SK-N-SH (cell line): ENCODE results near the gene PEX16. TPM values are rescaled to one million over a fixed set of nuclear protein-coding genes. Genes with fewer than 3 reads are reported as not detected.

ENCODE experiments used
- CTCF ChIA-PET: fragments of 300-600, 350-600 bp; formaldehyde crosslinking; extraction: SDS; loops from one replicate; lab custom pipeline; 2021; lab: Yijun Ruan, JAX
- POLR2A ChIA-PET: fragments of 350-600 bp; sonication (Branson Sonifier 250); formaldehyde crosslinking; extraction: SDS; loops from one replicate; lab custom pipeline; 2020; ENCODE audit warnings: antibody characterized with exemption, inconsistent platforms; lab: Yijun Ruan, JAX
- DNase-seq: peaks from one replicate; pipeline ENCODE4 v3.0.0; 2012
- H2AFZ ChIP-seq: fragments of 200-600 bp; sonication (generic); 2 replicates; pipeline ENCODE4 v1.8.1; 2016; ENCODE audit warnings: antibody characterized with exemption, mild to moderate bottlenecking, low read depth
- H3F3A ChIP-seq: fragments of 200-600 bp; sonication (generic); replicated peaks from 2 replicates; pipeline ENCODE3; 2016; ENCODE audit warnings: antibody characterized with exemption, mild to moderate bottlenecking; ENCODE audit not compliant: insufficient read depth
- H3K27ac ChIP-seq, 2 experiments: fragments of 200-500 bp in 1 of 2; fragments of 200-600 bp in 1 of 2; sonication (Bioruptor generic) in 1 of 2; sonication (generic), shearing (Covaris generic) in 1 of 2; 2 replicates each; pipeline versions ENCODE4 v1.5.1 to v1.6.1; 2014 to 2016; ENCODE audit warnings: low read depth in 2 of 2, inconsistent platforms in 1 of 2, low read length in 1 of 2, mild to moderate bottlenecking in 1 of 2, mixed read lengths in 1 of 2
- H3K27me3 ChIP-seq: fragments of 200-600 bp; sonication (generic), shearing (Covaris generic); 2 replicates; pipeline ENCODE4 v1.6.1; 2016; ENCODE audit warnings: mixed run types; ENCODE audit not compliant: insufficient read depth
- H3K36me3 ChIP-seq, 2 experiments: fragments of 200-500 bp in 1 of 2; fragments of 200-600 bp in 1 of 2; sonication (Bioruptor generic) in 1 of 2; sonication (generic) in 1 of 2; replicated peaks in 1 of 2; 2 replicates each; pipeline versions ENCODE3 to v1.5.1; 2014 to 2016; ENCODE audit warnings: low read length in 1 of 2, mild to moderate bottlenecking in 1 of 2; ENCODE audit not compliant: insufficient read depth in 2 of 2, control insufficient read depth in 1 of 2
- H3K4me1 ChIP-seq, 2 experiments: fragments of 200-500 bp in 1 of 2; fragments of 200-600 bp in 1 of 2; sonication (Bioruptor generic) in 1 of 2; sonication (generic), shearing (Covaris generic) in 1 of 2; 2 replicates each; pipeline versions ENCODE4 v1.5.1 to v1.6.1; 2014 to 2016; ENCODE audit warnings: low read depth in 1 of 2, low read length in 1 of 2, mixed run types in 1 of 2; ENCODE audit not compliant: insufficient read depth in 2 of 2, control insufficient read depth in 1 of 2
- H3K4me2 ChIP-seq: fragments of 200-600 bp; sonication (generic), shearing (Covaris generic); 2 replicates; pipeline ENCODE4 v1.6.1; 2017; ENCODE audit warnings: mixed run types
- H3K4me3 ChIP-seq, 2 experiments: fragments of 200-500 bp in 1 of 2; fragments of 200-600 bp in 1 of 2; sonication (Bioruptor generic) in 1 of 2; sonication (generic), shearing (Covaris generic) in 1 of 2; 2 replicates each; pipeline versions ENCODE4 v1.5.1 to v1.8.1; 2014 to 2016; ENCODE audit warnings: low read depth in 2 of 2, inconsistent platforms in 1 of 2, low read length in 1 of 2, mild to moderate bottlenecking in 1 of 2, mixed read lengths in 1 of 2, moderate library complexity in 1 of 2
- H3K79me2 ChIP-seq: fragments of 200-600 bp; sonication (generic); 2 replicates; pipeline ENCODE4 v1.8.1; 2017; ENCODE audit warnings: mild to moderate bottlenecking; ENCODE audit not compliant: insufficient read depth
- H3K9ac ChIP-seq: fragments of 200-600 bp; sonication (generic); 2 replicates; pipeline ENCODE4 v1.6.1; 2017; ENCODE audit warnings: mixed run types
- H3K9me2 ChIP-seq: fragments of 200-600 bp; sonication (generic); 2 replicates; pipeline ENCODE4 v1.6.1; 2017; ENCODE audit warnings: mixed run types
- H3K9me3 ChIP-seq: fragments of 200-600 bp; sonication (generic); 2 replicates; pipeline ENCODE4 v1.6.1; 2017; ENCODE audit warnings: mixed run types, mild to moderate bottlenecking, moderate library complexity
- H4K20me1 ChIP-seq: fragments of 200-600 bp; sonication (generic); 2 replicates; pipeline ENCODE4 v1.6.1; 2017; ENCODE audit warnings: mild to moderate bottlenecking, mixed run types; ENCODE audit not compliant: insufficient read depth
- CHD2 ChIP-seq: fragments of 150-350 bp; IDR thresholded peaks from 2 replicates; pipeline ENCODE4 v1.6.1; 2018; ENCODE audit warnings: low read length; ENCODE audit not compliant: partially characterized antibody
- EP300 ChIP-seq, 2 experiments: IDR thresholded peaks; 2 replicates each; pipeline versions ENCODE4 v1.4.0 to v1.6.1; 2012; ENCODE audit warnings: borderline replicate concordance in 1 of 2, low read depth in 1 of 2, low read length in 1 of 2
- EZH2phosphoT487 ChIP-seq: fragments of 200-600 bp; sonication (generic); IDR thresholded peaks from 2 replicates; pipeline ENCODE4 v1.6.1; 2017; ENCODE audit warnings: low read depth, mixed run types, mild to moderate bottlenecking, antibody characterized with exemption, moderate library complexity, borderline replicate concordance
- FOSL2 ChIP-seq: IDR thresholded peaks from 2 replicates; pipeline ENCODE4 v1.4.0; 2012; ENCODE audit warnings: low read depth, mild to moderate bottlenecking, moderate library complexity, borderline replicate concordance
- FOXJ3 ChIP-seq: sonication (generic); formaldehyde crosslinking; IDR thresholded peaks from 2 replicates; pipeline ENCODE4 v1.5.1; 2020; ENCODE audit warnings: mild to moderate bottlenecking, missing genetic modification reagents
- FOXM1 ChIP-seq: IDR thresholded peaks from 2 replicates; pipeline ENCODE4 v1.4.0; 2012; ENCODE audit warnings: low read depth, mild to moderate bottlenecking
- GABPA ChIP-seq: IDR thresholded peaks from 2 replicates; pipeline ENCODE4 v1.4.0; 2012; ENCODE audit warnings: low read depth, mild to moderate bottlenecking
- GATA2 ChIP-seq: sonication (generic); formaldehyde crosslinking; IDR thresholded peaks from 2 replicates; pipeline ENCODE4 v1.5.0; 2020; ENCODE audit warnings: mild to moderate bottlenecking, missing genetic modification reagents
- MXI1 ChIP-seq: IDR thresholded peaks from 2 replicates; pipeline ENCODE4 v1.6.1; 2012; ENCODE audit warnings: mild to moderate bottlenecking, low read depth, low read length, improper control_type of control experiment
- POLR2AphosphoS5 ChIP-seq: IDR thresholded peaks from 2 replicates; pipeline ENCODE4 v1.6.1; 2012; ENCODE audit warnings: low read depth, low read length
- RFX5 ChIP-seq: IDR thresholded peaks from 2 replicates; pipeline ENCODE4 v1.6.1; 2012; ENCODE audit warnings: mild to moderate bottlenecking, improper control_type of control experiment, low read length
- SIN3A ChIP-seq: IDR thresholded peaks from 2 replicates; pipeline ENCODE4 v1.6.1; 2012; ENCODE audit warnings: low read depth, mild to moderate bottlenecking, low read length, moderate library complexity, borderline replicate concordance
- SMC3 ChIP-seq: IDR thresholded peaks from 2 replicates; pipeline ENCODE4 v1.6.1; 2012; ENCODE audit warnings: low read depth, low read length, improper control_type of control experiment
- TAF1 ChIP-seq: IDR thresholded peaks from 2 replicates; pipeline ENCODE4 v1.6.1; 2012; ENCODE audit warnings: low read depth, mild to moderate bottlenecking, low read length, moderate library complexity, borderline replicate concordance
- TCF12 ChIP-seq: IDR thresholded peaks from 2 replicates; pipeline ENCODE4 v1.4.0; 2012
- TEAD4 ChIP-seq: IDR thresholded peaks from 2 replicates; pipeline ENCODE4 v1.4.0; 2012; ENCODE audit warnings: mild to moderate bottlenecking, borderline replicate concordance; ENCODE audit not compliant: insufficient read depth
- WGBS: methylation state at CpG from one replicate; pipeline ENCODE4 v1.1.6; 2017; ENCODE audit warnings: low lambda C conversion rate; 5-methylcytosine and 5-hydroxymethylcytosine counted together
- polyA plus RNA-seq, 3 experiments: library from polyadenylated mRNA; depleted of rRNA; stranded (reverse); fragments of >200 nt; gene quantifications; 2 replicates each; pipeline ENCODE4 v1.2.3, GENCODE V29; 2012
- TF ChIP-seq, protein P1 (sequence below): IDR thresholded peaks from 2 replicates; pipeline ENCODE4 v1.4.0; 2012; ENCODE audit warnings: low read depth, borderline replicate concordance
- TF ChIP-seq, protein P2 (sequence below): fragments of 150-350 bp; IDR thresholded peaks from 2 replicates; pipeline ENCODE4 v1.6.1; 2017; ENCODE audit warnings: antibody characterized with exemption, low read length, low read depth, borderline replicate concordance
- TF ChIP-seq, protein P3 (sequence below): IDR thresholded peaks from 2 replicates; pipeline ENCODE4 v1.4.0; 2012; ENCODE audit warnings: low read depth, borderline replicate concordance
- TF ChIP-seq, protein P4 (sequence below): IDR thresholded peaks from 2 replicates; pipeline ENCODE4 v1.4.0; 2012; ENCODE audit warnings: low read depth

The PEX16 gene
- polyA plus RNA-seq, 1 of the 3 experiments (the other 2 are of a cell fraction), result 46.4 TPM

DNA sequence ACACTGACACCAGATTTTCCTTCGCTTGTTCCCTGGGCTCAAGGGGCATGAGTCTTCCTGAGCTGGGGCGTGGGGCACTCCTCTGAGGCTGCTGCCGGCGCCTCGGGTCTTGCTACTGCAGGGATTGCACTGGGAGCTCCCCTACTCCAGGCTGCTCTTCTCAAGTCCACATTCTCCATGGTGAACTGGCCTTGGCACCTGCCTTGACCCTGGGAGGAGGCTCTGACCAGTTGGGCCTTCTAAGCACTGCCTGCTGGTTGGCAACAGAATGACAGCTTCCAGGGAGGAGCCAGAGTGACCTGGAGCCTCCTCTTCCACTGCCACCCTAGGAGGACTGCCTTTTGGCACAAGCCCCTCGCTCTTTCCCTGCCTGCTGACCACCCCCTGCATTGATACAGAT is 20.1 kb downstream of the PEX16 start:
- CTCF ChIA-PET, result interaction anchor here (1.0 to 4.6 kb wide), 8 partner anchors 10 to 223 kb away, joined by 3 to 31 read pairs (median 6); partner anchors contain the start of gene PHF21A
- POLR2A ChIA-PET, result no interaction called here
- TF ChIP-seq SIN3A (no peak), TCF12 (no peak), FOXJ3 (CRISPR knock-in tag) (no peak), GABPA (no peak), EP300 (IDR thresholded peaks at IDR 0.05; ENCODE audit: borderline replicate concordance in 1 of 2, low read depth in 1 of 2, low read length in 1 of 2) (no peak), FOXM1 (no peak), GATA2 (CRISPR knock-in tag) (no peak), TAF1 (no peak), RFX5 (no peak)
- TF ChIP-seq, protein P1, sequence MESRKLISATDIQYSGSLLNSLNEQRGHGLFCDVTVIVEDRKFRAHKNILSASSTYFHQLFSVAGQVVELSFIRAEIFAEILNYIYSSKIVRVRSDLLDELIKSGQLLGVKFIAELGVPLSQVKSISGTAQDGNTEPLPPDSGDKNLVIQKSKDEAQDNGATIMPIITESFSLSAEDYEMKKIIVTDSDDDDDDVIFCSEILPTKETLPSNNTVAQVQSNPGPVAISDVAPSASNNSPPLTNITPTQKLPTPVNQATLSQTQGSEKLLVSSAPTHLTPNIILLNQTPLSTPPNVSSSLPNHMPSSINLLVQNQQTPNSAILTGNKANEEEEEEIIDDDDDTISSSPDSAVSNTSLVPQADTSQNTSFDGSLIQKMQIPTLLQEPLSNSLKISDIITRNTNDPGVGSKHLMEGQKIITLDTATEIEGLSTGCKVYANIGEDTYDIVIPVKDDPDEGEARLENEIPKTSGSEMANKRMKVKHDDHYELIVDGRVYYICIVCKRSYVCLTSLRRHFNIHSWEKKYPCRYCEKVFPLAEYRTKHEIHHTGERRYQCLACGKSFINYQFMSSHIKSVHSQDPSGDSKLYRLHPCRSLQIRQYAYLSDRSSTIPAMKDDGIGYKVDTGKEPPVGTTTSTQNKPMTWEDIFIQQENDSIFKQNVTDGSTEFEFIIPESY, result no peak
- TF ChIP-seq, protein P2, sequence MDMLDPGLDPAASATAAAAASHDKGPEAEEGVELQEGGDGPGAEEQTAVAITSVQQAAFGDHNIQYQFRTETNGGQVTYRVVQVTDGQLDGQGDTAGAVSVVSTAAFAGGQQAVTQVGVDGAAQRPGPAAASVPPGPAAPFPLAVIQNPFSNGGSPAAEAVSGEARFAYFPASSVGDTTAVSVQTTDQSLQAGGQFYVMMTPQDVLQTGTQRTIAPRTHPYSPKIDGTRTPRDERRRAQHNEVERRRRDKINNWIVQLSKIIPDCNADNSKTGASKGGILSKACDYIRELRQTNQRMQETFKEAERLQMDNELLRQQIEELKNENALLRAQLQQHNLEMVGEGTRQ, result no peak
- TF ChIP-seq, all 33 proteins: peak for 0
- Histone ChIP-seq H3K4me2 (no peak overlapping the region), H3K27ac (no peak overlapping the region), H3K36me3 (no peaks in the 10 kb centered on the region), H3K9ac (no peak overlapping the region), H3K4me1 (peaks cover 11 to 45% of the 10 kb centered on the region in 2 experiments; a peak in 2 of 4 replicates), H3K9me3 (no peaks in the 10 kb centered on the region), H2AFZ (no peak overlapping the region), H4K20me1 (peaks cover 9% of the 10 kb centered on the region; the same call in 1 of the 2 replicates), H3K9me2 (no peaks in the 10 kb centered on the region), H3F3A (no peaks in the 10 kb centered on the region), H3K4me3 (no peak overlapping the region), H3K27me3 (no peaks in the 10 kb centered on the region), H3K79me2 (no peaks in the 10 kb centered on the region)
- DNase-seq, result peak; percentile 33
- WGBS, result 76% methylated on average over 2 of the region's 6 CpGs

DNA sequence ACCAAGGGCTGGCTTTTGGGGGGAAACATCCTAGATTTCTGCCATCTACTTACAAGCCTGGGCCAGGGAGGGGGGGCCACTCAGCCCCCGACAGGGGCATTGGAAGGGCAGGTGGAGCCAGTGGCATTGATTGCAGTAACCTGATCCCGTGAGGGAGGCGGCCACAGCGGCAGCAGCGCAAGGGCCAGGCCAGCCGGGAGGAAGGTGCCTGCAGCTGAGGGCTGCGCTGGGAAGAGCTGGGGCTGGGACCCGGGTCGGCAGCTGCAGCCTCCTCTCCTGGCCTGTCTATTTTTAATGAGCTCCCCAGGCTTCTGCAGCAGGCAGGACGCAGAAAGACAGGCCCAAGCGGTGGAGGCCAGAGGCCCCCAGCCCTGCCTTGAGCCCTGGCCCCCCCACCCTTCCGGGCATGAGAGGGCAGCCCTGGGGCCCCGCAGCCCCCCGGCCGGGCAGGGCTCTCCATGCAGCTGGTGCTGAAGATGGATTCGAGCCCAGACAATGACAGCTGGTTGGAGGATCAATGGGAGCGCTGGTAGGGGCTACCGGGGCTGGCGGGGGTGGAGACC is 21.2 kb downstream of the PEX16 start:
- Histone ChIP-seq H3K36me3 (no peaks in the 10 kb centered on the region), H3K4me3 (no peak overlapping the region), H3K4me2 (no peak overlapping the region), H3K9me2 (no peaks in the 10 kb centered on the region), H3K27me3 (no peaks in the 10 kb centered on the region), H2AFZ (no peak overlapping the region), H3K4me1 (peaks cover 11 to 43% of the 10 kb centered on the region in 2 experiments; a peak in 2 of 4 replicates), H3F3A (no peaks in the 10 kb centered on the region), H3K27ac (peak overlapping the region in 1 of 2 experiments; percentile 50; a peak in 2 of 4 replicates), H3K79me2 (no peaks in the 10 kb centered on the region), H3K9me3 (no peaks in the 10 kb centered on the region), H4K20me1 (peaks cover 7% of the 10 kb centered on the region; the same call in 1 of the 2 replicates), H3K9ac (no peak overlapping the region)
- CTCF ChIA-PET, result interaction anchor here (1.6 to 4.6 kb wide), 4 partner anchors 15 to 110 kb away, joined by 7 to 31 read pairs (median 14); no protein-coding TSS in a partner anchor
- 44% methylated on average over 5 of the region's 19 CpGs for WGBS
- DNase-seq, result peak; percentile 73
- POLR2A ChIA-PET, result interaction anchor here (1.2 kb wide), 1 partner anchor 16 kb away, joined by 5 read pairs; no protein-coding TSS in a partner anchor
- no peak for TF ChIP-seq GATA2 (CRISPR knock-in tag)
- TF ChIP-seq, protein P2, result no peak
- no peak for TF ChIP-seq RFX5
- TF ChIP-seq, protein P3, sequence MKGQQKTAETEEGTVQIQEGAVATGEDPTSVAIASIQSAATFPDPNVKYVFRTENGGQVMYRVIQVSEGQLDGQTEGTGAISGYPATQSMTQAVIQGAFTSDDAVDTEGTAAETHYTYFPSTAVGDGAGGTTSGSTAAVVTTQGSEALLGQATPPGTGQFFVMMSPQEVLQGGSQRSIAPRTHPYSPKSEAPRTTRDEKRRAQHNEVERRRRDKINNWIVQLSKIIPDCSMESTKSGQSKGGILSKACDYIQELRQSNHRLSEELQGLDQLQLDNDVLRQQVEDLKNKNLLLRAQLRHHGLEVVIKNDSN, result no peak
- TF ChIP-seq FOXM1, result no peak
- TF ChIP-seq TEAD4, result no peak
- TF ChIP-seq, protein P4, sequence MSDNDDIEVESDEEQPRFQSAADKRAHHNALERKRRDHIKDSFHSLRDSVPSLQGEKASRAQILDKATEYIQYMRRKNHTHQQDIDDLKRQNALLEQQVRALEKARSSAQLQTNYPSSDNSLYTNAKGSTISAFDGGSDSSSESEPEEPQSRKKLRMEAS, result no peak
- TF ChIP-seq SMC3, result no peak
- no peak for TF ChIP-seq FOXJ3 (CRISPR knock-in tag)
- 0 out of 2 replicates have a peak, but pooled peaks have one; percentile 28 for TF ChIP-seq MXI1
- no peak for TF ChIP-seq CHD2
- TF ChIP-seq EZH2phosphoT487, result no peak
- no peak for TF ChIP-seq FOSL2
- TF ChIP-seq TCF12, result no peak
- no peak for TF ChIP-seq POLR2AphosphoS5
